Measurements from ENCODE around the gene FAM156A.
"Not testable (repeated sequence)": the region's sequence is repeated elsewhere in the genome, so short reads cannot be mapped to it uniquely, and the experiment has no call there.

GRCh38 chrX:52907137-52907536 lies 51.2 kb downstream of the FAM156A start:
- TF ChIP-seq CTCF, POLR2A (IDR thresholded peaks at IDR 0.05): not testable (repeated sequence)

Measured in prostate gland (tissue), 2 donors.